ENCODE results near the gene SALL2. TPM values are rescaled to one million over a fixed set of nuclear protein-coding genes. Genes with fewer than 3 reads are reported as not detected.

Gene SALL2
- total RNA-seq, 2 experiments from 2014 or later = 2.8 to 2.9 TPM

GRCh38 chr14:21498540-21499526, 27.3 kb downstream of the SALL2 start:
- Mint-ChIP-seq H3K36me3 (ENCODE audit: low read depth) (peaks cover 91% of the 10 kb centered on the region), H3K27ac (peak overlapping the region; percentile 73), H3K27me3 (no peaks in the 10 kb centered on the region), H3K4me1 (ENCODE audit: low read depth) (peaks cover 30% of the 10 kb centered on the region), H3K4me3 (no peak overlapping the region), H3K9me3 (no peaks in the 10 kb centered on the region)
- ATAC-seq (ENCODE audit: poor library complexity) = peak; percentile 77
- H3K9me3 ChIP-seq (ENCODE audit: control insufficient read depth in 1 of 2, insufficient read depth in 1 of 2, low read length in 2 of 2) = no peaks in the 10 kb centered on the region
- DNase-seq = peak in 5 of 14 experiments; percentile 14 to 81 (median 65)
- peaks cover 7% of the 10 kb centered on the region for H3K4me1 ChIP-seq (ENCODE audit: insufficient read depth, low read length)
- ChIA-PET POLR2A (interaction anchor here (0.9 to 2.5 kb wide), 8 partner anchors 9 to 62 kb away, joined by 3 to 24 read pairs (median 7); partner anchors contain the start of genes CHD8, METTL3, RAB2B and SALL2), CTCF (interaction anchor here (0.6 to 3.6 kb wide), 22 partner anchors 9 to 1471 kb away, joined by 3 to 31 read pairs (median 4); partner anchors contain the start of genes CHD8, METTL3, RAB2B and SALL2)
- H3K4me3 ChIP-seq (ENCODE audit: low read length) = no peak overlapping the region
- peak overlapping the region in 1 of 2 donors; percentile 4 for H3K27ac ChIP-seq (ENCODE audit: low read depth in 1 of 2, low read length in 2 of 2)
- H3K27me3 ChIP-seq (ENCODE audit: control insufficient read depth in 1 of 2, insufficient read depth in 2 of 2, low read length in 2 of 2) = no peaks in the 10 kb centered on the region
- intact Hi-C loops (cut with DNase I, micrococcal nuclease) = loop anchor here (1.0 kb wide), 1 partner anchor 58 kb away; no protein-coding TSS in a partner anchor
- TF ChIP-seq, protein P1, sequence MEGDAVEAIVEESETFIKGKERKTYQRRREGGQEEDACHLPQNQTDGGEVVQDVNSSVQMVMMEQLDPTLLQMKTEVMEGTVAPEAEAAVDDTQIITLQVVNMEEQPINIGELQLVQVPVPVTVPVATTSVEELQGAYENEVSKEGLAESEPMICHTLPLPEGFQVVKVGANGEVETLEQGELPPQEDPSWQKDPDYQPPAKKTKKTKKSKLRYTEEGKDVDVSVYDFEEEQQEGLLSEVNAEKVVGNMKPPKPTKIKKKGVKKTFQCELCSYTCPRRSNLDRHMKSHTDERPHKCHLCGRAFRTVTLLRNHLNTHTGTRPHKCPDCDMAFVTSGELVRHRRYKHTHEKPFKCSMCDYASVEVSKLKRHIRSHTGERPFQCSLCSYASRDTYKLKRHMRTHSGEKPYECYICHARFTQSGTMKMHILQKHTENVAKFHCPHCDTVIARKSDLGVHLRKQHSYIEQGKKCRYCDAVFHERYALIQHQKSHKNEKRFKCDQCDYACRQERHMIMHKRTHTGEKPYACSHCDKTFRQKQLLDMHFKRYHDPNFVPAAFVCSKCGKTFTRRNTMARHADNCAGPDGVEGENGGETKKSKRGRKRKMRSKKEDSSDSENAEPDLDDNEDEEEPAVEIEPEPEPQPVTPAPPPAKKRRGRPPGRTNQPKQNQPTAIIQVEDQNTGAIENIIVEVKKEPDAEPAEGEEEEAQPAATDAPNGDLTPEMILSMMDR (IDR thresholded peaks at IDR 0.05) = peak; percentile 69
- H3K36me3 ChIP-seq (ENCODE audit: insufficient read depth, low read length) = peaks cover 86% of the 10 kb centered on the region

GRCh38 chr14:21496453-21496852, 29.7 kb downstream of the SALL2 start:
- POLR2A ChIA-PET = no interaction called here
- H3K27me3 Mint-ChIP-seq = no peaks in the 10 kb centered on the region
- CTCF ChIA-PET = interaction anchor here (3.6 kb wide), 1 partner anchor 19 kb away, joined by 26 read pairs; the partner anchor contains the start of genes RAB2B and TOX4

More at GRCh38 chr14:21496453-21496852, 29.7 kb downstream of the SALL2 start:
- no peak overlapping the region for H3K4me3 Mint-ChIP-seq
- Histone ChIP-seq H3K27ac (ENCODE audit: low read depth in 1 of 2, low read length in 2 of 2) (no peak overlapping the region), H3K9me3 (ENCODE audit: control insufficient read depth in 1 of 2, insufficient read depth in 1 of 2, low read length in 2 of 2) (no peaks in the 10 kb centered on the region), H3K36me3 (ENCODE audit: insufficient read depth, low read length) (peaks cover 83% of the 10 kb centered on the region), H3K4me1 (ENCODE audit: insufficient read depth, low read length) (peaks cover 7% of the 10 kb centered on the region), H3K27me3 (ENCODE audit: control insufficient read depth in 1 of 2, insufficient read depth in 2 of 2, low read length in 2 of 2) (no peaks in the 10 kb centered on the region), H3K4me3 (ENCODE audit: low read length) (no peak overlapping the region)
- ATAC-seq (ENCODE audit: poor library complexity) (no peak), DNase-seq (no peak)
- no peak overlapping the region for H3K27ac Mint-ChIP-seq
- intact Hi-C loops (cut with DNase I, micrococcal nuclease) = no loop called here
- no peaks in the 10 kb centered on the region for H3K9me3 Mint-ChIP-seq
- H3K36me3 Mint-ChIP-seq (ENCODE audit: low read depth) = peaks cover 86% of the 10 kb centered on the region
- TF ChIP-seq, protein P1 (IDR thresholded peaks at IDR 0.05) = no peak
- H3K4me1 Mint-ChIP-seq (ENCODE audit: low read depth) = peaks cover 30% of the 10 kb centered on the region

All from CD4-positive, alpha-beta T cell (primary cell).